GM20431 (cell line): Measurements from ENCODE around the gene DLX1.
"Not testable (repeated sequence)": the region's sequence is repeated elsewhere in the genome, so short reads cannot be mapped to it uniquely, and the experiment has no call there.

Experiments
- in situ Hi-C: fragments of 300-500 bp; cut with MseI, MboI; formaldehyde crosslinking; loops from one replicate; pipeline ENCODE4 v1.15.0; 2020; ENCODE audit warnings: low sequenced_read_pairs; ENCODE audit not compliant: unreplicated experiment

DLX1 gene

GRCh38 chr2:172107690-172108586, 22.6 kb downstream of the DLX1 start:
- in situ Hi-C loops: loop anchor here (10.0 to 25.0 kb wide), 2 partner anchors 403 to 521 kb away; no protein-coding TSS in a partner anchor

- in situ Hi-C loops: loop anchor here (10.0 to 25.0 kb wide), 2 partner anchors 404 to 521 kb away; no protein-coding TSS in a partner anchor
Measured at GRCh38 chr2:172108587-172108930, 23.3 kb downstream of the DLX1 start.

GRCh38 chr2:172109256-172109987, 24.1 kb downstream of the DLX1 start:
- in situ Hi-C loops: loop anchor here (10.0 to 25.0 kb wide), 2 partner anchors 405 to 522 kb away; no protein-coding TSS in a partner anchor

GRCh38 chr2:172109988-172110811, 24.9 kb downstream of the DLX1 start:
- in situ Hi-C loops: loop anchor here (10.0 to 25.0 kb wide), 2 partner anchors 405 to 523 kb away; no protein-coding TSS in a partner anchor

GRCh38 chr2:172113617-172114016, 28.3 kb downstream of the DLX1 start:
- in situ Hi-C loops: loop anchor here (25.0 kb wide), 1 partner anchor 526 kb away; no protein-coding TSS in a partner anchor

- in situ Hi-C loops: loop anchor here (25.0 kb wide), 1 partner anchor 527 kb away; no protein-coding TSS in a partner anchor
Measured at GRCh38 chr2:172114176-172114575, 28.9 kb downstream of the DLX1 start.

GRCh38 chr2:172114579-172114978, 29.3 kb downstream of the DLX1 start:
- in situ Hi-C loops: loop anchor here (25.0 kb wide), 1 partner anchor 527 kb away; no protein-coding TSS in a partner anchor

GRCh38 chr2:172116107-172116506, 30.8 kb downstream of the DLX1 start:
- in situ Hi-C loops: loop anchor here (25.0 kb wide), 1 partner anchor 529 kb away; no protein-coding TSS in a partner anchor

- in situ Hi-C loops: loop anchor here (25.0 kb wide), 1 partner anchor 532 kb away; no protein-coding TSS in a partner anchor
Measured at GRCh38 chr2:172119089-172119488, 33.8 kb downstream of the DLX1 start.

- in situ Hi-C loops: loop anchor here (25.0 kb wide), 1 partner anchor 533 kb away; no protein-coding TSS in a partner anchor
Measured at GRCh38 chr2:172120118-172120517, 34.8 kb downstream of the DLX1 start.

GRCh38 chr2:172128484-172128883, 43.2 kb downstream of the DLX1 start:
- in situ Hi-C loops: no loop called here

GRCh38 chr2:172129404-172129803, 44.1 kb downstream of the DLX1 start:
- in situ Hi-C loops: no loop called here

GRCh38 chr2:172131713-172132555, 46.6 kb downstream of the DLX1 start:
- in situ Hi-C loops: no loop called here

- in situ Hi-C loops: no loop called here
Measured at GRCh38 chr2:172134270-172134669, 49.0 kb downstream of the DLX1 start.

- in situ Hi-C loops: no loop called here
Measured at GRCh38 chr2:172135446-172135845, 50.1 kb downstream of the DLX1 start.

- in situ Hi-C loops: no loop called here
Measured at GRCh38 chr2:172137109-172137508, 51.8 kb downstream of the DLX1 start.

- in situ Hi-C loops: no loop called here
Measured at GRCh38 chr2:172137943-172138342, 52.6 kb downstream of the DLX1 start.

- in situ Hi-C loops: not testable (repeated sequence)
Measured at GRCh38 chr2:172138727-172139126, 53.4 kb downstream of the DLX1 start.
